Spleen (tissue), 7 donors: ENCODE data around the gene TBC1D9B.

Experiments used
- POLR2A ChIP-seq, 3 donors: fragments of 450-650 bp; IDR thresholded peaks; one replicate each; pipeline ENCODE4 v1.5.1; 2017; ENCODE audit warnings: antibody characterized with exemption in 3 of 3, mild to moderate bottlenecking in 1 of 3
- POLR2AphosphoS5 ChIP-seq, 3 donors: sonication (generic); formaldehyde crosslinking; IDR thresholded peaks; one replicate each; pipeline ENCODE4 v1.5.1; 2017; ENCODE audit warnings: antibody characterized with exemption in 3 of 3
- TF ChIP-seq, protein P1 (sequence below), 11 experiments: fragments of 200-600 bp in 7 of 11; fragments of 450-650 bp in 4 of 11; sonication (generic) in 4 of 11; IDR thresholded peaks in 8 of 11; conservative IDR thresholded peaks in 3 of 11; 1 replicate in 7 of 11; 2 replicates in 4 of 11; pipeline versions ENCODE4 v1.4.0 to v1.8.0; 2016 to 2021; ENCODE audit warnings: antibody characterized with exemption in 11 of 11, inconsistent platforms in 4 of 11, mild to moderate bottlenecking in 1 of 11
- donor health status: DM: no; HTN: no; CAD: no; lungs with moderate emphysema.
- donor health status: DM: no; HTN: no; CAD: no.
- donor health status: DM: no; HTN: no; CAD: no.

DNA sequence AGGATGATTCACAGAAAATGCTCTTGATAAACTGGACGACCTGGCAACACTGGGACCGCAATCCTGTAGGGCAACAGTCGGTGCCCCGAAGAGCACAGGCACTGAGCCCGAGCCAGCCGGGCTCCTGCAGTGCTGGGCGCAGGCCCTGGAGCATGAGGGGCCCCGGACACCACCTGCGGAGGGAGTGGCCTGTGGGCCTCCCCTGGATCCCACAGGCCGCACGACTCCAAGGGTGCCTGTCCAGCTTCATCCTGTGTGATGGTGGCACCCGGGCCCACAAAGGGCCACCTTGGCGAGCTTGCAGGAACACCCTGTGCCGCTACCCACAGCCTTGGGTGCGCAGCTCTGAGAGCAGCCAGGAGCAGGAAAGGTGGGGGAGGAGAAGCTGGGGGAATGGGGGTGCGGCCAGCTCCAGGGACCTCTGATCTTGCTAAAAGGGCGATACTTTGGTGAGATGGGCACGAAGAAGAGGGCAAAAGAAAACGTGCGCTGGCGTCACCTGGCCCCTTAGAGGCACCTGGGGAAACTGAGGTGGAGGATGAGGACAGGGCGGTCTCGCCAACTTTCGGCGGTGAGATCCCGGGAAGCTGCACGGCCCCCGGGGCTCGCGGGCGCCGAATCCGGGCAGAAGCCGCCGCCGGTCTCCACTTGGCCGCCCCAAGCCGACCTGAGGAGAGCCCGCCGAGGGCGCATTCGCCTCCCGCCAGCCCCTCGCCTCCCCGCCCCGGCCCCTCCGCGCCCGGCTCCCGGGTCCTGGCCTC lies 722 bp downstream of the TBC1D9B start:
- TF ChIP-seq, protein P1, sequence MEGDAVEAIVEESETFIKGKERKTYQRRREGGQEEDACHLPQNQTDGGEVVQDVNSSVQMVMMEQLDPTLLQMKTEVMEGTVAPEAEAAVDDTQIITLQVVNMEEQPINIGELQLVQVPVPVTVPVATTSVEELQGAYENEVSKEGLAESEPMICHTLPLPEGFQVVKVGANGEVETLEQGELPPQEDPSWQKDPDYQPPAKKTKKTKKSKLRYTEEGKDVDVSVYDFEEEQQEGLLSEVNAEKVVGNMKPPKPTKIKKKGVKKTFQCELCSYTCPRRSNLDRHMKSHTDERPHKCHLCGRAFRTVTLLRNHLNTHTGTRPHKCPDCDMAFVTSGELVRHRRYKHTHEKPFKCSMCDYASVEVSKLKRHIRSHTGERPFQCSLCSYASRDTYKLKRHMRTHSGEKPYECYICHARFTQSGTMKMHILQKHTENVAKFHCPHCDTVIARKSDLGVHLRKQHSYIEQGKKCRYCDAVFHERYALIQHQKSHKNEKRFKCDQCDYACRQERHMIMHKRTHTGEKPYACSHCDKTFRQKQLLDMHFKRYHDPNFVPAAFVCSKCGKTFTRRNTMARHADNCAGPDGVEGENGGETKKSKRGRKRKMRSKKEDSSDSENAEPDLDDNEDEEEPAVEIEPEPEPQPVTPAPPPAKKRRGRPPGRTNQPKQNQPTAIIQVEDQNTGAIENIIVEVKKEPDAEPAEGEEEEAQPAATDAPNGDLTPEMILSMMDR (IDR thresholded peaks at IDR 0.05 in 8 of 11, conservative IDR thresholded peaks at IDR 0.05 in 3 of 11): no peak
- TF ChIP-seq POLR2AphosphoS5 (IDR thresholded peaks at IDR 0.05) (no peak), POLR2A (IDR thresholded peaks at IDR 0.05) (no peak)
